Pancreas (tissue), 10 donors: ENCODE data around the gene B4GALNT3. TPM values are rescaled to one million over a fixed set of nuclear protein-coding genes. Genes with fewer than 3 reads are reported as not detected.

Source experiments
- ATAC-seq, 4 donors: fragments of 200-7000 bp; cut with Tn5 transposase; one replicate each; pipeline versions ENCODE4 v1.8.0 to v1.9.1; 2020; ENCODE audit warnings: mild to moderate bottlenecking in 4 of 4, moderate library complexity in 4 of 4
- DNase-seq, 6 donors: peaks; one replicate each; pipeline ENCODE4 v3.0.0-alpha.2; 2020
- FAIRE-seq: peaks from 2 replicates; lab custom pipeline; 2012; peaks lifted over from hg19 to GRCh38; lab: Jason Lieb, UNC
- H3K27ac ChIP-seq, 4 donors: fragments of 200-600 bp; sonication (generic); 1 replicate in 3 of 4; 2 replicates in 1 of 4; pipeline versions ENCODE4 v1.5.0 to v1.8.0; 2020
- H3K27me3 ChIP-seq, 4 donors: fragments of 200-600 bp; one replicate each; pipeline ENCODE4 v1.8.0; 2021
- H3K36me3 ChIP-seq, 3 donors: fragments of 200-600 bp; sonication (generic) in 1 of 3; one replicate each; pipeline versions ENCODE4 v1.5.0 to v1.8.0; 2020 to 2021
- H3K4me1 ChIP-seq, 3 donors: fragments of 200-600 bp; one replicate each; pipeline ENCODE4 v1.8.0; 2021
- H3K4me3 ChIP-seq, 4 donors: fragments of 200-600 bp; sonication (generic) in 2 of 4; one replicate each; pipeline versions ENCODE4 v1.5.0 to v1.8.0; 2020 to 2021
- H3K9me3 ChIP-seq, 4 donors: fragments of 200-600 bp; one replicate each; pipeline ENCODE4 v1.8.0; 2021
- WGBS, 2 donors: extraction: QIAGEN DNeasy Blood & Tissue Kit; methylation state at CpG; one replicate each; pipeline ENCODE4 v1.1.7; 2013; 5-methylcytosine and 5-hydroxymethylcytosine counted together
- intact Hi-C, 3 donors: fragments of 100-400 bp; cut with DNase I; formaldehyde crosslinking; loops; one replicate each; pipeline versions ENCODE4 v1.11.1 to v1.14.2; 2022
- polyA plus RNA-seq, 2 donors: library from polyadenylated mRNA; stranded (reverse); fragments of 200-250 nt; gene quantifications; one replicate each; pipeline ENCODE4 v1.2.3, GENCODE V29; 2013
- total RNA-seq, 6 donors: library from RNA; stranded (reverse); fragmentation: NEBNext Ultra II Directional in 4 of 6; extraction: Animal tissue kit (Norgen Biotek cat#: 25700) in 4 of 6; gene quantifications; one replicate each; pipeline versions ENCODE4 v1.2.1 to v1.2.4, GENCODE V29; 2021 to 2023
- TF ChIP-seq, protein P1 (sequence below), 4 donors: fragments of 200-600 bp; sonication (generic) in 3 of 4; IDR thresholded peaks; one replicate each; pipeline versions ENCODE4 v1.5.0 to v1.8.0; 2021; ENCODE audit warnings: antibody characterized with exemption in 4 of 4
- donor health status: healthy with polysubstance abuse.
- donor health status: DM: no; HTN: no; CAD: no; lungs with moderate emphysema.
- donor health status: DM: no; HTN: no; CAD: no.
- donor health status: control.
- donor health status: control.
- donor health status: Bipolar disorder and iron deficiency.
- donor health status: DM: yes; HTN: yes; CAD: no.
- donor health status: DM: no; HTN: no; CAD: no.
- donor health status: DM: no; HTN: no; CAD: no.
- donor health status: DM: yes; HTN: yes; CAD: no.

The B4GALNT3 gene
- total and polyA plus RNA-seq, 8 donors: 3.8 to 19.5 (median 7.7) TPM

DNA sequence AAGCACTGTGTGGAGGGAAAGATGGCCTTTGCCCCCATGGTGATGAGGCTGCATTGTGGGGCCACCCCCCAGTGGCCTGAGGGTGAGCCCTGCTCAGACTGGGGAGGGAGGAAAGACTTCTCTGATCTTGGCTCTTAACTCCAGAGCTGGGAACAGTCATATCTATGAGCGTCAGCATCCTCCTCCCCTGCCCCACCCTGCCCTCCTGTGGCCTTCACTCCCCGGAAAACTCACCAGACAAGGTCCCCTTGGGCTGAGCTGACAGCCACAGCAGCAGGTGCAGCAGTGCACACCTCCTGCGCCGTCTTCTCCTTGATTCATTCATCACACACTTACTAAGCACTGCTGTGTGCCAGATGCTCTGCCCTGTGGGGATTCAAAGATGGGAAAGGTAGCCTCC lies 98.8 kb downstream of the B4GALNT3 start:
- Histone ChIP-seq H3K36me3 (no peaks in the 10 kb centered on the region), H3K27me3 (no peaks in the 10 kb centered on the region)
- FAIRE-seq: no peak

DNA sequence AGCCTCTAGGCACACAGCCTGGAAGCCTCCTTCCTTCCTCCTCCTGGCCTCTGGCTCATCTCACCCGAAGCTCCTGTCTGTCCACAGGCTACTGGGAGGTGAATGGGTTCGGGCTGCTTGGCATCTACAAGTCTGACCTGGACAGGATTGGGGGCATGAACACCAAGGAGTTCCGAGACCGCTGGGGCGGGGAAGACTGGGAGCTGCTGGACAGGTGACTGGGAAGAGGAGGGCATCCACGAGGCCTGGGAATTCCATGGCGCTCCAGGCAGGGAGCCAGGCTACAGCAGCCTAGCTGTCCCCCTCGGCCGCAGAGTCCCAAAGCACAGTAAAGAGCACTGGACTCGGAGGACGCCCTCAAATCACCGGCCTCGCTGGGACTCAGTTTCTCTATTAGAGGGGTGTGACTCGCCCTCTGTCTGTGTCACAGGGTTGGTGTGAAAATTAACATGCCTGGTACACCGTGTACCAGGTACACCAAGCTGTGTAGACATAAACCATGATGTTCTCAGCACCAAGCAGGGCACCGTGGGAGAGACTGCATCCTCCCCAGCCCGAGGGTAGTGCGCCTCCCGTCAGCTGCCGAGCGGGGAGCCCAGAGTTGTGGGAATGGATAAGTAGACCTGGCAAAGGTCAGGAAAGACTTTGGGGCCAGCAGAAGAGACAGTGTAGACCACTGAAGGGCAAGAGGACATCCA lies 99.6 kb downstream of the B4GALNT3 start:
- Histone ChIP-seq H3K4me1 (no peaks in the 10 kb centered on the region), H3K27ac (no peak overlapping the region), H3K36me3 (no peaks in the 10 kb centered on the region), H3K9me3 (no peaks in the 10 kb centered on the region), H3K4me3 (no peak overlapping the region), H3K27me3 (no peaks in the 10 kb centered on the region)
- intact Hi-C loops: no loop called here
- ATAC-seq (no peak), DNase-seq (peak in 2 of 6 donors; percentile 41 to 71), FAIRE-seq (no peak)
- 78 to 82% methylated on average over 21 of the region's 21 CpGs for WGBS, 2 donors
- TF ChIP-seq, protein P1, sequence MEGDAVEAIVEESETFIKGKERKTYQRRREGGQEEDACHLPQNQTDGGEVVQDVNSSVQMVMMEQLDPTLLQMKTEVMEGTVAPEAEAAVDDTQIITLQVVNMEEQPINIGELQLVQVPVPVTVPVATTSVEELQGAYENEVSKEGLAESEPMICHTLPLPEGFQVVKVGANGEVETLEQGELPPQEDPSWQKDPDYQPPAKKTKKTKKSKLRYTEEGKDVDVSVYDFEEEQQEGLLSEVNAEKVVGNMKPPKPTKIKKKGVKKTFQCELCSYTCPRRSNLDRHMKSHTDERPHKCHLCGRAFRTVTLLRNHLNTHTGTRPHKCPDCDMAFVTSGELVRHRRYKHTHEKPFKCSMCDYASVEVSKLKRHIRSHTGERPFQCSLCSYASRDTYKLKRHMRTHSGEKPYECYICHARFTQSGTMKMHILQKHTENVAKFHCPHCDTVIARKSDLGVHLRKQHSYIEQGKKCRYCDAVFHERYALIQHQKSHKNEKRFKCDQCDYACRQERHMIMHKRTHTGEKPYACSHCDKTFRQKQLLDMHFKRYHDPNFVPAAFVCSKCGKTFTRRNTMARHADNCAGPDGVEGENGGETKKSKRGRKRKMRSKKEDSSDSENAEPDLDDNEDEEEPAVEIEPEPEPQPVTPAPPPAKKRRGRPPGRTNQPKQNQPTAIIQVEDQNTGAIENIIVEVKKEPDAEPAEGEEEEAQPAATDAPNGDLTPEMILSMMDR (IDR thresholded peaks at IDR 0.05): no peak

More for the DNA sequence above, 98.8 kb downstream of the B4GALNT3 start:
- TF ChIP-seq, protein P1 (IDR thresholded peaks at IDR 0.05): no peak
- 60 to 61% methylated on average over 4 of the region's 4 CpGs for WGBS, 2 donors
- DNase-seq (no peak), ATAC-seq (no peak)
- Histone ChIP-seq H3K27ac (no peak overlapping the region), H3K4me3 (no peak overlapping the region), H3K9me3 (no peaks in the 10 kb centered on the region), H3K4me1 (no peaks in the 10 kb centered on the region)
- intact Hi-C loops: no loop called here

DNA sequence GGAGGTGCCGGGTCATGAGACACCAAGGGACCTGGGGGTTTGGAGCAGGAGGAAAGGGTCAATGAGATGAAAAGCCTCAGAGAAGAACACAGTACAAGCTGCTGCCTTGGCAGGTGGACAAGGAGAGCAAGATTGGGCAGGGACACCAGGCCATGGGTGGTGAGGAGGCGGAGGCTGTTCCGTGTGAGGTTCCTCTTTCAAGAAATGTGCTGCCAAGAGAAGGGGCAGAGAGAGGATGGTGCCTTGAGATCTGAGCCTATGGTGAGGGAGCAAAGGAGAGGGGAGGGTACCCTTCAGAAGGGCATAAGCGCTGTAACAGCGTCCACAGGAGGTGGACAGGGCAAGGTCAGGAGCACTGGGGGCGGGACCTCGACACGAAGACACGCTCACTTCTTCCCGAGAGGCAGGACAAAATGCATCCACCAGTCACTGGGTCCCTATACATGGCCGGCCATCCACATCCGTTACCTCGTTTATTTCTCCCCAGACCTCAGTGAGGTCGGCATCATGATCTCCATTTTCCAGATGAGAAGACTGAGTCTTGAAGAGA lies 100.2 kb downstream of the B4GALNT3 start:
- no peak overlapping the region for H3K27ac ChIP-seq
- no peaks in the 10 kb centered on the region for H3K4me1 ChIP-seq
- no peaks in the 10 kb centered on the region for H3K27me3 ChIP-seq
- peak in 1 of 4 donors; percentile 8 for ATAC-seq
- no peak overlapping the region for H3K4me3 ChIP-seq
- WGBS, 2 donors: 73 to 78% methylated on average over 14 of the region's 14 CpGs
- no peak for FAIRE-seq
- DNase-seq: no peak
- H3K9me3 ChIP-seq: no peaks in the 10 kb centered on the region
- intact Hi-C loops: loop anchor here in 2 of 3 donors (10.0 kb wide), 3 partner anchors 195 to 535 kb away; partner anchors contain the start of gene WNK1 (in 1 of the 2)
- H3K36me3 ChIP-seq: no peaks in the 10 kb centered on the region
- TF ChIP-seq, protein P1 (IDR thresholded peaks at IDR 0.05): no peak

DNA sequence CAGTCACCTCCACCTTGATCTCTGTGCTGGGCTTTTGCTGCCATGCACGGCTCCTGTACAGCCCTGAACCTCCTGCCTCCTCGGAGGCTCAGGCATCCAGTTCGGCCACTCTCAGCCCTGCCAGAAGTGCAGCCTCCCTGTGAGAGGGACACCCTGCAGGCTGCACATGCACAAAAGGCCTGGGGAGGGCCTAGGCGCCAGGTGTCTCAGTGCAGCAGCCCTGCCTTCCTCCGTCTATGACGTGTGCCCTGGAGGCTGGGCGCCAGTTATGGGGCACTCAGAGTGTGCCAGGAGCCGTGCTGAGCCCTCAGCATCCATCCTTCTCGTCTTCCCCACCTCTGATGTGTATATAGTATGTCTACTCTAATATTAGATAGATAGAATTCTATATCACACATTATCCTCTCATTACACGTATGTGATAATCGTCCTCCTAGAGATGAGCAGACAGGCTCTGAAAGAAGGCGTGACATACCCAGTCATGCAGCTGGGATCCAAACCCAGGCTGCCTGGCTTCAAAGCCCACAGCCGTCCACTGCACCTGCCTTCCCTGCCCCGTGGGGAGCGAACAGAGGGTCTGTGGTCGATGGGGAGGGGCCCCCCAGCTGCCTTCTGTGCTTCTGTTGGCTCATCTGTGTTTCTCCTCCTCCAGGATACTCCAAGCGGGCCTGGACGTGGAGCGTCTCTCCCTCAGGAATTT lies 101.1 kb downstream of the B4GALNT3 start:
- Histone ChIP-seq H3K4me3 (no peak overlapping the region), H3K36me3 (no peaks in the 10 kb centered on the region), H3K27ac (no peak overlapping the region), H3K4me1 (no peaks in the 10 kb centered on the region), H3K9me3 (no peaks in the 10 kb centered on the region), H3K27me3 (no peaks in the 10 kb centered on the region)
- no peak for ATAC-seq
- intact Hi-C loops: loop anchor here in 2 of 3 donors (10.0 kb wide), 3 partner anchors 194 to 534 kb away; partner anchors contain the start of gene WNK1 (in 1 of the 2)
- WGBS, 2 donors: 81 to 84% methylated on average over 19 of the region's 19 CpGs
- DNase-seq: no peak
- no peak for FAIRE-seq
- TF ChIP-seq, protein P1 (IDR thresholded peaks at IDR 0.05): no peak
